GM13976 (cell line): ENCODE measurements around the gene NF2.

Source experiments
- DNase-seq: peaks from one replicate; pipeline ENCODE4 v3.0.0; 2012; ENCODE audit warnings: low spot score
- CTCF ChIP-seq: IDR thresholded peaks from 2 replicates; pipeline ENCODE4 v1.5.1; 2012; ENCODE audit warnings: borderline replicate concordance, mild to moderate bottlenecking; ENCODE audit not compliant: insufficient read depth; ENCODE audit errors: extremely low read depth, missing control alignments, control extremely low read depth
- in situ Hi-C: fragments of 300-500 bp; cut with MboI; formaldehyde crosslinking; loops from one replicate; pipeline ENCODE4 v1.12.0; 2022; ENCODE audit warnings: low sequenced_read_pairs, mixed read lengths, inconsistent platforms; ENCODE audit not compliant: unreplicated experiment

The NF2 gene

GRCh38 chr22:29569011-29569678, 34.3 kb upstream of the NF2 start:
- no peak for DNase-seq
- no peak for TF ChIP-seq CTCF
- in situ Hi-C loops = no loop called here

GRCh38 chr22:29570456-29570855, 33.0 kb upstream of the NF2 start:
- in situ Hi-C loops = no loop called here
- TF ChIP-seq CTCF = no peak
- DNase-seq = no peak

GRCh38 chr22:29570912-29571549, 32.4 kb upstream of the NF2 start:
- TF ChIP-seq CTCF = no peak
- DNase-seq = no peak
- in situ Hi-C loops = no loop called here

- no peak for TF ChIP-seq CTCF
- in situ Hi-C loops = no loop called here
- no peak for DNase-seq
Measured at GRCh38 chr22:29574762-29575450, 28.5 kb upstream of the NF2 start.

GRCh38 chr22:29578462-29579200, 24.8 kb upstream of the NF2 start:
- DNase-seq = no peak
- TF ChIP-seq CTCF = no peak
- in situ Hi-C loops = no loop called here

GRCh38 chr22:29580200-29580810, 23.1 kb upstream of the NF2 start:
- in situ Hi-C loops = no loop called here
- TF ChIP-seq CTCF = no peak
- DNase-seq = peak; percentile 65
